Thyroid gland (tissue), 4 donors: ENCODE results near the gene ZNF507. TPM values are rescaled to one million over a fixed set of nuclear protein-coding genes. Genes with fewer than 3 reads are reported as not detected.
A peak's percentile ranks its signal among the peaks of the same experiment; 100 is the strongest.

Experiments
- DNase-seq, 2 donors: peaks; one replicate each; pipeline ENCODE4 v3.0.0-alpha.2; 2019
- H3K27ac ChIP-seq, 3 donors: fragments of 200-600 bp; sonication (generic); 1 replicate in 2 of 3; 2 replicates in 1 of 3; pipeline ENCODE4 v1.5.1; 2016 to 2019; ENCODE audit warnings: mild to moderate bottlenecking in 1 of 3, moderate library complexity in 1 of 3
- H3K27me3 ChIP-seq: fragments of 200-600 bp; sonication (generic); one replicate; pipeline ENCODE4 v1.5.1; 2019
- H3K36me3 ChIP-seq, 2 donors: fragments of 200-600 bp; sonication (generic); one replicate each; pipeline ENCODE4 v1.5.1; 2016 to 2019
- H3K4me1 ChIP-seq, 2 donors: fragments of 200-600 bp; sonication (generic); one replicate each; pipeline ENCODE4 v1.5.1; 2017 to 2019
- H3K4me3 ChIP-seq, 3 donors: fragments of 200-600 bp; sonication (generic); replicated peaks in 1 of 3; 1 replicate in 2 of 3; 2 replicates in 1 of 3; pipeline ENCODE4 v1.5.1; 2016; ENCODE audit warnings: mild to moderate bottlenecking in 1 of 3
- H3K9me3 ChIP-seq: fragments of 200-600 bp; sonication (generic); one replicate; pipeline ENCODE4 v1.5.1; 2017
- POLR2A ChIP-seq, 2 donors: fragments of 450-650 bp; IDR thresholded peaks; one replicate each; pipeline ENCODE4 v1.6.1; 2017; ENCODE audit warnings: antibody characterized with exemption in 2 of 2, mild to moderate bottlenecking in 2 of 2, moderate library complexity in 1 of 2
- WGBS, 2 donors: methylation state at CpG; one replicate each; pipeline ENCODE4 v1.1.5; 2017; 5-methylcytosine and 5-hydroxymethylcytosine counted together
- intact Hi-C: fragments of 100-400 bp; cut with DNase I; formaldehyde crosslinking; loops from one replicate; pipeline ENCODE4 v1.15.1; 2023
- total RNA-seq, 4 donors: library from RNA; depleted of rRNA; stranded (reverse); fragments of >200 nt; gene quantifications; one replicate each; pipeline ENCODE4 v1.2.3, GENCODE V29; 2016
- TF ChIP-seq, protein P1 (sequence below), 6 experiments: fragments of 200-600 bp in 3 of 6; fragments of 450-650 bp in 3 of 6; sonication (generic) in 3 of 6; IDR thresholded peaks; one replicate each; pipeline ENCODE4 v1.5.1; 2016 to 2019; ENCODE audit warnings: antibody characterized with exemption in 6 of 6, mild to moderate bottlenecking in 2 of 6, inconsistent platforms in 1 of 6, moderate library complexity in 1 of 6

ZNF507 gene
- total RNA-seq, 4 donors from 2014 or later: 28.6 to 46.9 (median 38.0) TPM

DNA sequence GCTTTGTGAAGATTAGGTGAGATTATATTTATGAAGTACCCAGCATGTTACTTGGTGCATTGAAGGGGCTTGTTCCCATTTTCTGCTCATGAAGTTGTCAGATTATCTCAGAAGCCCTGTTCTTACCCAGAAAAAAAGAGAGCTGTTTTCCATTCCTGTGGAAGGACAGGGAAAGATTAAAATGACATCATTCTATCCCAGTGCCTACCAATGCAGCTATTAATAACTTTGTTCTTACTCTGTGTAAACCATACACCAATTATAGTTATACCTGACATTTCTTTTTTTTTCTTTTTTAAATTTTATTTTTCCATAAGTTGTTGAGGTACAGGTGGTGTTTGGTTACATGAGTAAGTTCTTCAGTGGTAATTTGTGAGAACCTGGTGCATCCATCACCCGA is 18.6 kb downstream of the ZNF507 start:
- no peak for DNase-seq
- peak overlapping the region; percentile 90 to 95 (median 92) for H3K27ac ChIP-seq
- H3K9me3 ChIP-seq: no peaks in the 10 kb centered on the region
- H3K36me3 ChIP-seq: peaks cover 7 to 8% of the 10 kb centered on the region in 2 donors
- WGBS, 2 donors: 92 to 95% methylated on average over 1 of the region's 1 CpG
- no peak for TF ChIP-seq POLR2A (IDR thresholded peaks at IDR 0.05)
- TF ChIP-seq, protein P1, sequence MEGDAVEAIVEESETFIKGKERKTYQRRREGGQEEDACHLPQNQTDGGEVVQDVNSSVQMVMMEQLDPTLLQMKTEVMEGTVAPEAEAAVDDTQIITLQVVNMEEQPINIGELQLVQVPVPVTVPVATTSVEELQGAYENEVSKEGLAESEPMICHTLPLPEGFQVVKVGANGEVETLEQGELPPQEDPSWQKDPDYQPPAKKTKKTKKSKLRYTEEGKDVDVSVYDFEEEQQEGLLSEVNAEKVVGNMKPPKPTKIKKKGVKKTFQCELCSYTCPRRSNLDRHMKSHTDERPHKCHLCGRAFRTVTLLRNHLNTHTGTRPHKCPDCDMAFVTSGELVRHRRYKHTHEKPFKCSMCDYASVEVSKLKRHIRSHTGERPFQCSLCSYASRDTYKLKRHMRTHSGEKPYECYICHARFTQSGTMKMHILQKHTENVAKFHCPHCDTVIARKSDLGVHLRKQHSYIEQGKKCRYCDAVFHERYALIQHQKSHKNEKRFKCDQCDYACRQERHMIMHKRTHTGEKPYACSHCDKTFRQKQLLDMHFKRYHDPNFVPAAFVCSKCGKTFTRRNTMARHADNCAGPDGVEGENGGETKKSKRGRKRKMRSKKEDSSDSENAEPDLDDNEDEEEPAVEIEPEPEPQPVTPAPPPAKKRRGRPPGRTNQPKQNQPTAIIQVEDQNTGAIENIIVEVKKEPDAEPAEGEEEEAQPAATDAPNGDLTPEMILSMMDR (IDR thresholded peaks at IDR 0.05): no peak
- intact Hi-C loops: no loop called here
- peaks cover 28 to 32% of the 10 kb centered on the region in 2 donors for H3K4me1 ChIP-seq
- no peaks in the 10 kb centered on the region for H3K27me3 ChIP-seq
- H3K4me3 ChIP-seq: no peak overlapping the region

DNA sequence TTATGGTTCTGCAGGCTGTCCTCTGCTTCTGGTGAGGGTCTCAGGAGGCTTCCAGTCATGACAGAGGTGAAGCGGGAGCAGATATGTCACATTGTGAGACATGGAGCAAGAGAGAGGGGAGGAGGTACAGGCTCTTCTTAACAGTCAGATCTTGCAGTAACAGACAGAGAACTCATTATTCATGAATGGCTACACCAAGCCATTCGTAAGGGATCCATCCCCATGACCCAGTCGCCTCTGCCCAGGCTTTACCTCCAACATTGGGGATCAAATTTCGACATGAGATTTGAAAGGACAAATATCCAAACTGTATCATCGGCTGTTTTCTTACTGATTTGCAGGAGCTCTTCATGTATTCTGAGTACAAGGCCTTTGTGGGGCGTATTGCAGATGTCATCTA is 21.7 kb downstream of the ZNF507 start:
- no peak for DNase-seq
- peaks cover 24 to 33% of the 10 kb centered on the region in 2 donors for H3K4me1 ChIP-seq
- TF ChIP-seq POLR2A (IDR thresholded peaks at IDR 0.05): no peak
- TF ChIP-seq, protein P1 (IDR thresholded peaks at IDR 0.05): no peak
- intact Hi-C loops: no loop called here
- no peak overlapping the region for H3K27ac ChIP-seq
- H3K36me3 ChIP-seq: peaks cover 0 to under 1% of the 10 kb centered on the region in 2 donors
- H3K27me3 ChIP-seq: no peaks in the 10 kb centered on the region
- 88 to 95% methylated on average over 6 of the region's 6 CpGs for WGBS, 2 donors
- H3K4me3 ChIP-seq: no peak overlapping the region
- no peaks in the 10 kb centered on the region for H3K9me3 ChIP-seq

DNA sequence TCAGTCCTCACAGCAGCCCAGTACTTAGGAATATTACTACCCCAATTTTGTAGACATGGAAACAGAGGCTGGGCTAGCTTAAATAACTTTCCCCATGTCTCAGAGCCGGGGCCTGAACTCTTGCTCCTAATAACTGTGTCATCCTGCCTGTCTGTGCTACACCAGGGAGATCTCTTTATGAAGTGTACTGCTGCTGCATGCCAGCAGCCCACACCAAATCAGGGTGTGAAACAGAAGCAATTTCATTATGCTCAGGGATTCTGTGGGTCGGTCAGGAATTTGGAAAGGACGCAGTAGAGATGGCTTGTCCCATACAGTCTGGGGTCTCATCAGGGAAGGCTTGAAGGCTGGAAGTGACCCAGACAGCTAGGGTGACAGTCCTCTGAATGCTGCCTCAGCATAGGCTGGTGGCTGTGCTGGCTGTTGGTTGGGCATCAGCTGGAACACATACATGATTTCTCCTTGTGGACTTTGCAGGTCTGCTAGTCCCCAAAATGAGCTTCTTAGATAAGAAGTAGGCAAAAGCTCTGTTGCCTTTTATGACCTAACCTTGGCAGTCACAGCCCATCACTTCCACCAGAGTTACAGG is 22.6 kb downstream of the ZNF507 start:
- H3K4me3 ChIP-seq: no peak overlapping the region
- H3K27ac ChIP-seq: no peak overlapping the region
- no peaks in the 10 kb centered on the region for H3K27me3 ChIP-seq
- no peaks in the 10 kb centered on the region for H3K9me3 ChIP-seq
- intact Hi-C loops: no loop called here
- H3K4me1 ChIP-seq: peaks cover 14 to 24% of the 10 kb centered on the region in 2 donors
- WGBS, 2 donors: 96 to 100% methylated on average over 3 of the region's 3 CpGs
- H3K36me3 ChIP-seq: peaks cover 0 to 5% of the 10 kb centered on the region in 2 donors
- TF ChIP-seq, protein P1 (IDR thresholded peaks at IDR 0.05): no peak
- TF ChIP-seq POLR2A (IDR thresholded peaks at IDR 0.05): no peak
- DNase-seq: peak in 1 of 2 donors; percentile 13

DNA sequence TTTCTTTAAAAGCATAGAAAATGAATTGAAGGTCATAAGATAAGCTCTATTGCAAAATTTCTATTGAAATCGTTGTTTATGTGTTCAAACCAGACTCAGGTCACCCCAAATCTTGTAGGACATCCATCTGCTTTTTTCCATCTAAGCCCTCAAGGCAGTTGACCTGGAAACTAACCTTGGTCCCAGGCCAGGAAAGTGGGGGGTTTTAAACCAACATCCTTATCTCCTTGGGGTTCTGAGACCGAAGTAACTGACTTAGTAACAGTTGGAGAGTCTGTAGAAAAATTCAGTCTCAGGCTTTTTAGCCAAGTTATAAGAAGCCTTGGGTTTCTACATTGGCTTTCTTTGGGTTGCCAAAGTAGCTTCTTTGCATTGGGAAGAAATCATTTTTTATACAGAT is 23.4 kb downstream of the ZNF507 start:
- TF ChIP-seq POLR2A (IDR thresholded peaks at IDR 0.05): no peak
- TF ChIP-seq, protein P1 (IDR thresholded peaks at IDR 0.05): no peak
- intact Hi-C loops: no loop called here
- no peak overlapping the region for H3K27ac ChIP-seq

DNA sequence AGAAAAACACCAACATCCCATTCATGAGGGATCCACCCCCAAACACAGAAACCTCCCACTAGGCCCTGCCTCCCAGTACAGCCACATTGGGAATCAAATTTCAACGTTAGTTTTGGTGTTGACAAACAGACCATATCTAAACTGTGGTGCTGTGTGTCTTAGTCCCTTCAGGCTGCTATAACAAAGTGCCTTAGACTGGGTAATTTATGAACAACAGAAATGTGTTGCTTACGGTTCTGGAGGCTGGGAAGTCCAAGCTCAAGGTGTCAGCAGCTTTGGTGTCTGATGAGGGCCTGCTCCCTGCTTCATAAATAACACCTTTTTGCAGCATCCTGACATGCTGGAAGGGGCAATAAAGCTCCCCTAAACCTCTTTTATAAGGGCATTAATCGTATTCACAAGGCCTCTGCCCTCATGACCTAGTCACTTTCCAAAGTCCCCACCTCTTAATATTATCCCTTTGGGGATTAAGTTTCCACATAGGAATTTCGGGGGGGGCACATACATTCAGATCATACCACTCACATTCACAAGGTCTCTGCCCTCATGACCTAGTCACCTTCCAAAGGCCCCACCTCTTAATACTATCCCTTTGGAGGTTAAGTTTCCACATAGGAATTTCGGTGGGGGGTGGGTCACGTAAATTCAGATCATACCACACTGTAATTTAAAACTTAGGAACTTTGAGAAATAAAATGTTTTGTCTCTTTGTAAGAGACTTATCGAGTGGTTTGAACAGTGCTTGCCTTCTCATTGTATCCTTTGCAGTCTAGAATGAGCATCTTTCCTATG is 27.5 kb downstream of the ZNF507 start:
- TF ChIP-seq POLR2A (IDR thresholded peaks at IDR 0.05): no peak
- TF ChIP-seq, protein P1 (IDR thresholded peaks at IDR 0.05): no peak
- Histone ChIP-seq H3K9me3 (no peaks in the 10 kb centered on the region), H3K4me1 (peaks cover 14 to 22% of the 10 kb centered on the region in 2 donors), H3K36me3 (peaks cover 4 to 7% of the 10 kb centered on the region in 2 donors), H3K27me3 (no peaks in the 10 kb centered on the region), H3K27ac (peak overlapping the region; percentile 43 to 68 (median 55)), H3K4me3 (no peak overlapping the region)
- WGBS, 2 donors: 98% methylated on average over 7 of the region's 7 CpGs
- intact Hi-C loops: no loop called here
- no peak for DNase-seq

More for the DNA sequence above, 23.4 kb downstream of the ZNF507 start:
- H3K9me3 ChIP-seq: no peaks in the 10 kb centered on the region
- H3K4me1 ChIP-seq: peaks cover 15 to 26% of the 10 kb centered on the region in 2 donors
- 92 to 94% methylated on average over 2 of the region's 2 CpGs for WGBS, 2 donors
- H3K36me3 ChIP-seq: peaks cover 0 to 7% of the 10 kb centered on the region in 2 donors
- DNase-seq: no peak
- no peaks in the 10 kb centered on the region for H3K27me3 ChIP-seq
- no peak overlapping the region for H3K4me3 ChIP-seq
